HepG2 (cell line): Measurements from ENCODE around the gene CCM2. TPM values are rescaled to one million over a fixed set of nuclear protein-coding genes. Genes with fewer than 3 reads are reported as not detected.

Experiments used
- ATAC-seq: fragments of 200-7000 bp; cut with Tn5 transposase; 3 replicates; pipeline ENCODE4 v1.9.1; 2020; ENCODE audit warnings: mild to moderate bottlenecking, moderate library complexity
- BruUV-seq: library from RNA; stranded (reverse); fragments of 400-500 nt; replicated peaks from 2 replicates; lab custom pipeline; 2021; lab: Mats Ljungman, UMichigan
- CTCF ChIA-PET: fragments of 300-600 bp; formaldehyde crosslinking; extraction: SDS; loops from one replicate; lab custom pipeline; 2021; ENCODE audit warnings: low total read pairs, inconsistent platforms, low intra/inter-chr PET ratio; lab: Yijun Ruan, JAX
- POLR2A ChIA-PET: fragments of 350-600 bp; sonication (Branson Sonifier 250); formaldehyde crosslinking; loops from one replicate; lab custom pipeline; 2020; ENCODE audit warnings: antibody characterized with exemption, inconsistent platforms; lab: Yijun Ruan, JAX
- DNase-seq: peaks from one replicate; pipeline ENCODE4 v3.0.0-alpha.2; 2015; ENCODE audit warnings: low spot score
- FAIRE-seq: peaks from 3 replicates; lab custom pipeline; 2011; peaks lifted over from hg19 to GRCh38; lab: Jason Lieb, UNC
- H2AFZ ChIP-seq: one replicate; pipeline ENCODE4 v1.6.1; 2011; ENCODE audit warnings: low read length, inconsistent platforms
- H3K27ac ChIP-seq: fragments of 300-600 bp; 3 replicates; pipeline ENCODE4 v1.8.0; 2011; ENCODE audit warnings: mixed run types, mild to moderate bottlenecking, mixed read lengths, low read length, inconsistent platforms; ENCODE audit not compliant: insufficient read depth; ENCODE audit errors: extremely low read length
- H3K27me3 ChIP-seq, 2 experiments: fragments of 200-600 bp in 1 of 2; 2 replicates in 1 of 2; 3 replicates in 1 of 2; pipeline versions ENCODE4 v1.6.0 to v1.8.0; 2011; ENCODE audit warnings: low read length in 2 of 2, mild to moderate bottlenecking in 2 of 2, moderate library complexity in 2 of 2, inconsistent platforms in 1 of 2; ENCODE audit not compliant: insufficient read depth in 2 of 2, control insufficient read depth in 1 of 2
- H3K36me3 ChIP-seq, 2 experiments: fragments of 200-600 bp in 1 of 2; replicated peaks in 1 of 2; 2 replicates in 1 of 2; 3 replicates in 1 of 2; pipeline versions ENCODE4 v1.5.1 to v1.8.0; 2011; ENCODE audit warnings: low read length in 2 of 2, inconsistent platforms in 1 of 2; ENCODE audit not compliant: insufficient read depth in 2 of 2, control insufficient read depth in 1 of 2
- H3K4me1 ChIP-seq: 2 replicates; pipeline ENCODE4 v1.5.1; 2012; ENCODE audit warnings: low read length, inconsistent platforms; ENCODE audit not compliant: insufficient read depth
- H3K4me2 ChIP-seq: 2 replicates; pipeline ENCODE4 v1.6.0; 2011; ENCODE audit warnings: low read depth, low read length, inconsistent platforms
- H3K4me3 ChIP-seq, 3 experiments: fragments of 200-600 bp in 1 of 3; sonication (generic), shearing (Covaris generic) in 1 of 3; replicated peaks in 1 of 3; 2 replicates each; pipeline ENCODE4 v1.5.1; 2011 to 2016; ENCODE audit warnings: low read length in 3 of 3, inconsistent platforms in 2 of 3, low read depth in 2 of 3, mild to moderate bottlenecking in 2 of 3, control low read depth in 1 of 3, mixed read lengths in 1 of 3; ENCODE audit not compliant: insufficient read depth in 1 of 3
- H3K79me2 ChIP-seq: one replicate; pipeline ENCODE4 v1.6.1; 2011; ENCODE audit warnings: low read length, inconsistent platforms; ENCODE audit not compliant: insufficient read depth
- H3K9ac ChIP-seq: 2 replicates; pipeline ENCODE4 v1.6.0; 2011; ENCODE audit warnings: mild to moderate bottlenecking, low read depth, low read length, inconsistent platforms; ENCODE audit not compliant: insufficient read depth
- H3K9me3 ChIP-seq: 2 replicates; pipeline ENCODE4 v1.5.1; 2012; ENCODE audit warnings: mild to moderate bottlenecking, low read length
- H4K20me1 ChIP-seq: 2 replicates; pipeline ENCODE4 v1.6.0; 2011; ENCODE audit warnings: inconsistent platforms, mild to moderate bottlenecking, low read length, moderate library complexity; ENCODE audit not compliant: insufficient read depth
- ARID5B ChIP-seq: IDR thresholded peaks from 2 replicates; pipeline ENCODE4 v1.4.0; 2020; ENCODE audit warnings: mild to moderate bottlenecking, missing genetic modification reagents
- DPF2 ChIP-seq: sonication (generic); formaldehyde crosslinking; IDR thresholded peaks from 2 replicates; pipeline ENCODE4 v1.4.0; 2020; ENCODE audit warnings: mild to moderate bottlenecking, low read depth, missing genetic modification reagents, borderline replicate concordance
- ESRRA ChIP-seq: sonication (generic); formaldehyde crosslinking; IDR thresholded peaks from 2 replicates; pipeline ENCODE4 v1.5.1; 2020; ENCODE audit warnings: mild to moderate bottlenecking, low read depth, missing genetic modification reagents
- RFXAP ChIP-seq: sonication (generic); formaldehyde crosslinking; IDR thresholded peaks from 2 replicates; pipeline ENCODE4 v1.4.0; 2020; ENCODE audit warnings: missing genetic modification reagents, borderline replicate concordance
- SP5 ChIP-seq: IDR thresholded peaks from 2 replicates; pipeline ENCODE4 v1.6.1; 2016; ENCODE audit warnings: low read depth, borderline replicate concordance
- STAG1 ChIP-seq: sonication (generic); formaldehyde crosslinking; IDR thresholded peaks from 2 replicates; pipeline ENCODE4 v1.4.0; 2020; ENCODE audit warnings: missing genetic modification reagents
- TBL1XR1 ChIP-seq: fragments of 150-350 bp; IDR thresholded peaks from 2 replicates; pipeline ENCODE4 v1.6.1; 2014; ENCODE audit warnings: borderline replicate concordance, low read length; ENCODE audit not compliant: partially characterized antibody
- ZBTB14 ChIP-seq: sonication (generic); formaldehyde crosslinking; IDR thresholded peaks from 2 replicates; pipeline ENCODE4 v1.4.0; 2020; ENCODE audit warnings: missing genetic modification reagents
- ZNF282 ChIP-seq: fragments of 450-650 bp; IDR thresholded peaks from 2 replicates; pipeline ENCODE4 v1.6.1; 2018; ENCODE audit not compliant: partially characterized antibody
- ZNF790 ChIP-seq: sonication (generic); formaldehyde crosslinking; IDR thresholded peaks from 2 replicates; pipeline ENCODE4 v1.8.0; 2022; ENCODE audit warnings: missing genetic modification reagents, mild to moderate bottlenecking, borderline replicate concordance
- WGBS: methylation state at CpG from one replicate; pipeline ENCODE4 v1.1.6; 2017; ENCODE audit warnings: low lambda C conversion rate; 5-methylcytosine and 5-hydroxymethylcytosine counted together
- in situ Hi-C: cut with HindIII; loops from 2 replicates; pipeline ENCODE4 v1.10.0; 2017; ENCODE audit warnings: low pct_unique_long_range_greater_than_20kb; ENCODE audit not compliant: extremely low pct_ligation_motif_present
- intact Hi-C: fragments of 100-400 bp; cut with micrococcal nuclease; formaldehyde crosslinking; loops from one replicate; pipeline ENCODE4 v1.10.0; 2022; ENCODE audit not compliant: unreplicated experiment
- polyA plus RNA-seq, 8 experiments: library from polyadenylated mRNA; depleted of rRNA in 3 of 8; stranded (reverse) in 7 of 8; unstranded in 1 of 8; fragments of >200 nt; fragmentation: Illumina TruSeq in 4 of 8; extraction: Trizol in 4 of 8; gene quantifications; 2 replicates each; pipeline versions ENCODE4 v1.2.1 to v1.2.3, GENCODE V29; 2011 to 2016; ENCODE audit warnings: low read depth in 4 of 8, missing spikeins in 1 of 8, mixed read lengths in 1 of 8; ENCODE audit not compliant: insufficient read depth in 1 of 8
- total RNA-seq, 5 experiments: library from RNA; depleted of rRNA; stranded (reverse); fragments of >200 nt; fragmentation: Illumina TruSeq; extraction: Trizol; gene quantifications; 2 replicates each; pipeline ENCODE4 v1.2.3, GENCODE V29; 2016; ENCODE audit warnings: low read depth in 1 of 5

The CCM2 gene
- total and polyA plus RNA-seq, 2 of the 13 experiments (the other 11 are each of a cell fraction or from before 2014, with no cell fraction given), result 13.7 to 15.8 TPM

- Histone ChIP-seq H4K20me1 (no peaks in the 10 kb centered on the region), H3K4me1 (peaks cover 9% of the 10 kb centered on the region; the same call in 1 of the 2 replicates), H3K79me2 (no peaks in the 10 kb centered on the region), H3K4me2 (no peak overlapping the region), H3K27ac (no peak overlapping the region), H2AFZ (no peak overlapping the region), H3K27me3 (no peaks in the 10 kb centered on the region; a peak in 2 of 5 replicates), H3K4me3 (no peak overlapping the region), H3K9me3 (no peaks in the 10 kb centered on the region)
- CTCF ChIA-PET, result no interaction called here
- intact Hi-C loops, result no loop called here
- BruUV-seq, result no TSS peak
- no peak for FAIRE-seq
- POLR2A ChIA-PET, result interaction anchor here (0.9 kb wide), 1 partner anchor 12 kb away, joined by 3 read pairs; no protein-coding TSS in a partner anchor
- no peak for ATAC-seq
- no peak for DNase-seq
- TF ChIP-seq TBL1XR1 (no peak), DPF2 (CRISPR knock-in tag) (no peak), ZNF282 (no peak), ZNF790 (CRISPR knock-in tag) (no peak), ESRRA (no peak), SP5 (CRISPR knock-in tag) (no peak), STAG1 (no peak), ZBTB14 (no peak), ARID5B (CRISPR knock-in tag) (no peak), RFXAP (CRISPR knock-in tag) (no peak)
- TF ChIP-seq, all 625 proteins: peak for 0
- H3K36me3 ChIP-seq, result no peaks in the 10 kb centered on the region
- in situ Hi-C loops, result no loop called here
- H3K9ac ChIP-seq, result no peak overlapping the region
- 26% methylated on average over 7 of the region's 7 CpGs for WGBS
Measured at GRCh38 chr7:45092100-45092930, 92.3 kb downstream of the CCM2 start.
